NCI-H2171 treated with DMSO at 0.1 percent for 48 hours (cell line): ENCODE data around the gene SWAP70.

Source experiments
- DNase-seq: peaks from one replicate; lab custom pipeline; 2025; lab: John Stamatoyannopoulos, UW

Gene SWAP70

DNA sequence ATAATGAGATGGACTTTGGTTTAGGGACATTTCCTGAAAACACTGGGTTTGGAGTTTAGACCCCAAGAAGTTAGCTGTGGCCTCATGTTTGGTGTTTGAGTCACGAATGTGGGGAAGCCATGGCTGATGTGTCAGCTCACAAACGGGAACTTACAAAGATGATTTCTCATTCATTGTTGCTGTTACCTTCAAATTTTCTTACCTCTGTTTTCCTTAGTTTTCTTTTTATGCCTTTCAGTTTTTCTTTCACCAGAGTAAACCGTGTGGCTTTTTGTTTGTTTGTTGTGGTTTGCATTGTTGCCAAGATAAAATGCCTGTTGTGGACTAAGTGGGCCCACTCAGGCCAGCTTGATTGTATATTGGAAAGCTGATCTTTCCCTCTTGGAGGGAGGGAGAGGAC, 89.1 kb downstream of the SWAP70 start:
- no peak for DNase-seq

- peak; percentile 27 for DNase-seq
These were observed 90.2 kb downstream of the SWAP70 start for GRCh38 chr11:9754010-9754471.

DNA sequence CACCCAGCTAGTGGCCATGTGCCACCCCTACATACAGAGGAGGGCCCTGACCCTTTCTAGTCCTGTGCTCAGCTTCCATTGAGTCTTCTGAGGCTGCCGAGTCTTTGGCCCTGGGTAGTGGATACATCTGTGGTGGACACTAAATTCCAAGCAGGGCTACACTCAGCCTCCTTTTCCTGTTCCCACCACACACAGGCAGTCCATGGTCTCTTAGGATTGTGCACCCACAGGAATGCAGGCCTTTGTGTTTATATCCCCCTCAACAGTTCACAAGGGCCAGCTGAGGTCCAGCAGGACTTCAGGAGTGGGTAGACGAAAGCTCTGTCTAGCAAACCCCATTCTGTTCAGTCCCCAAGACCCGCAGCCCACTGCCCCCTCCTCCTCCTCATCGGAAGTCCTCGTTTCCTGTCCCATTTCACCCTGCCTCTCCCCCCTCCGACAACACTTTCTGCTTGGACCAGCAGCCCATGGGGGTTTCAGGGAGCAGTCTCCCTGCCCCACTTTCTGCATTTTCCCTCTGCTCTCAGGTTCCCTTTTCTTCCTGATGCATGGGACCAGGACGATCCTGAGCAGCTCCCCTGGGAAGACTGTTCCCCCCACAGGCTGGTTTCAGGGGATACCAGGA, 91.8 kb downstream of the SWAP70 start:
- DNase-seq = no peak

GRCh38 chr11:9756461-9756860, 92.6 kb downstream of the SWAP70 start:
- no peak for DNase-seq

- no peak for DNase-seq
These were observed 93.0 kb downstream of the SWAP70 start for GRCh38 chr11:9756878-9757277.

GRCh38 chr11:9757809-9758636, 94.1 kb downstream of the SWAP70 start:
- peak; percentile 40 for DNase-seq

- peak; percentile 45 for DNase-seq
These were observed 95.0 kb downstream of the SWAP70 start for GRCh38 chr11:9758637-9759518.

- DNase-seq = peak; percentile 66
These were observed 95.8 kb downstream of the SWAP70 start for GRCh38 chr11:9759519-9760192.

DNA sequence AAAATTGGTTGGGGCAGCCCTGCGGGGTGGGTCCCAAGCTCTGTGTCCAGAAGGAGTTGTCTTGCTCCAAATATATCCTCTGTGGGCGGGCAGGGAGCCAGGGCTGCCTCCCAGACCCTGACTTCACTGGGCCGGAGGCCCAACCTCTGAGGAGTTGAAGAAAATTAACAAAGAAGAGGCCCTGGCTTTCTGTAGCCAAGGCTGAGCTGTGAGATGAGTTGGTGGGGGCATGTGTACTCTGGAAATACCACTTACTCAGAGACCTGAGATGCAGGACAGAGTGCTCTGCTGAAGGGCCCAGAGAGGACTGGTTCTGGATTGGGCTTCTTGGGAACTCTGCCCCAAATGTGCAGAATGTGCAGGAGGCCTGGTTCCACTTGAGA, 96.3 kb downstream of the SWAP70 start:
- DNase-seq = no peak

DNA sequence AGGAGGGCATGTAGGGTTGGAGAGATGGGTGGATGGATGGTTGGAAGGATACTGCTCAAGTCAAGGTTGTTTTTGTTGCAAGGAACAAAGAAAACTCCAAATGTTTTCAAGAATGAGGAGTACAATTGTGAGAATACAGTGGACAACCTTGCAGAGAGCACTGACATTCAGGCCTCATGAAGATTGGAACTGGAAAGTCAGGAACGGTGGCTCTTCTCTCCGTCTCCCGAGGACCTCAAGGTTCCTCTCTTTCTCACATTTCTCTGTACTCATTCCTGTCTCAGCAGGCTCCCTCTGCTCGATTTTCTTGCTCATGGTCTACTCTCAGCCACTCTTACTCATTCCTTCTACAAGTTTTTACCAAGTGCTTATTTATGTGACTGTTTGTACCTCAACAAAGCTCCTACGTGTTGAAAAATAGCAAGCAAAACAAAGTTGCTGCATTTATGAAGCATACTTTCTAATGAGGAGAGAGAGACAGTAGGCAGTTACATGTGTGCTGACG, 97.6 kb downstream of the SWAP70 start:
- DNase-seq = no peak

DNA sequence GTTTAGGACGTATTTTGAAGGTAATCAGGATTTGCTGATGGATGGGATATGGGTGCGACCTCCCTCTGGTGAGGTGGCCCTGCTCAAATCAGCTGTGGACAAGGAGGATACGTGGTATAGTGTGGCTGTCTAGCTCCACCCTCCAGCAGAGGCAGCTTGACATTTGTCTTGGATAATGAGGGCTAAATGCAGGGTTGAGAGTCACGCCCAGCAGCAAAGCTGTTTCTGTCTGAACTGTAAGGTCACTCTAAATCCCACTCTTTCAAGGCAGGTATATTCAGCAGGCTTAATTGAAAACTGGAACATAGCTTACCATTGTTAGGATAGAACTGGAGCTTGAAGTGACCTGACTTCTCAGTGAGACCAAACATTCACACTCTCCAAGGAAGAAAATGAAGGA, 98.7 kb downstream of the SWAP70 start:
- no peak for DNase-seq

DNA sequence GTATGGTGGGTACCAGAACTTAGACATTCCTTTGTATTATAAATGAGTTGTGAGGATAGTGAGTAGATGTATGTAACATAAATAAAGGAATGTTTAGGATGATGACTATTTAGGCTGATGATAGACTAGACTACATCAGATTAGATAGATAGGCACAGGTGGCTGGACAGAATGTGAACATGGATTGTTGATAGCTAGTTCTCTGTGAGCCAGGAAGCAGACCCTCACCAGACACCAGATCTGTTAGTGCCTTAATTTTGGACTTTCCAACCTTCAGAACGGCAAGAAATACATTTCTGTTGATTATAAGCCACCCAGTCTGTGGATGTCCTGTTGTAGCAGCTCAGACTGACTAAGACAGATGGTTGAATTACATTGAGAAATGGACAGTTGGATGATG, 99.4 kb downstream of the SWAP70 start:
- no peak for DNase-seq

DNA sequence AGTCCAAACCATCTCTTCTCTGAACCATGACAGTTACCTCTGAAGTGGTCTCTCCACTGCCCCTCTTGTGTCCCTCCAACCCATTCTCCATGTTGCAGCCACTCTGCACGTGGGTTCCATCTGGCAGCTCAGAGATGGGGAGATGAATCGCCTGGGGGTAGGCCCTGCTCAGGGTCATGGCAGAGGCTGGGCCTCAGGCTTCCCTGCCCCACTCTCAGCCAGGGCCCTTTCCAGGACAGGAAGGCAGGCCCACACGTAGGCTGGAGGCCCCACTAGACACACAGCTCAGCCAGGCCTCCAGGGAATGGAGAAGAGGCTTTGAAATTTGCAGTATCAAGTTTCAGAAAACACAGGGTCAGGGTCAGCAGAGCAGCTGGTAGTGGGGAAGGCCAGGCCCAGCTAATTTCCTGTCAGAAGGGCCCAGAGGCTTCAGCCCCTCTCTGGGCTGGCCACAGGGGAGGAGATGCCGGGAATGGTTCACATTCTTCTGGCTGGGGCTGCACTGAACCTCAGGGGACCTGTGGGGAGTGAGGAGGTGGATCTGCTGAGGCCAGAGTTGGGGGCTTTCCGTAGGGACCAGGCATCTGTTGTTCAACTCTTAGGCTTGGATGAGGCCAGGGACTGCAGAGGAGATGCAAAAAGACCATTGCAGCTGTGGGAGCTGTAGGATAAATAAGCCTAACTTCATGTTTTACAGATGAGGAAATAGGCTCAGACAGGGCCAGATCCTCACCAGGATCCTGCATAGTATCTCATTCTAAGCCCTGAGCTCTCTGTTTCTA, 101.6 kb downstream of the SWAP70 start:
- DNase-seq = no peak

GRCh38 chr11:9769621-9770020, 105.7 kb downstream of the SWAP70 start:
- no peak for DNase-seq

- DNase-seq = no peak
These were observed 107.2 kb downstream of the SWAP70 start for GRCh38 chr11:9771071-9771511.

- DNase-seq = no peak
These were observed 108.3 kb downstream of the SWAP70 start for GRCh38 chr11:9772218-9772617.

DNA sequence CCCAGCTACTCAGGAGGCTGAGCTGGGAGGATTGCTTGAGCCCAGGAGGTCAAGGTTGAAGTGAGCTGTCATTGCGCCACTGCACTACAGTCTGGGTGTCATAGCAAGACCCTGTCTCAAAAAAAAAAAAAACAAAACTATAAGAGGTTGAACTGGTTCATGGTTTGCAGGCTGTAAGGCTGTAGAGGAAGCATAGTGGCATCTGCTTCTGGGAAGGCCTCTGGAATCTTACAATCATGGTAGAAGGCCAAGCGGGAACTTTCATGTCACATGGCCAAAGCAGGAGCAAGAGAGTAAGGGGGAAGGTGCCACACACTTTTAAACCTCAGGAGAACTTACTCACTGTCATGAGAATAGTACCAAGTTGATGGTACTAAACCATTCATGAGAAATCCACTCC, 109.6 kb downstream of the SWAP70 start:
- DNase-seq = no peak

DNA sequence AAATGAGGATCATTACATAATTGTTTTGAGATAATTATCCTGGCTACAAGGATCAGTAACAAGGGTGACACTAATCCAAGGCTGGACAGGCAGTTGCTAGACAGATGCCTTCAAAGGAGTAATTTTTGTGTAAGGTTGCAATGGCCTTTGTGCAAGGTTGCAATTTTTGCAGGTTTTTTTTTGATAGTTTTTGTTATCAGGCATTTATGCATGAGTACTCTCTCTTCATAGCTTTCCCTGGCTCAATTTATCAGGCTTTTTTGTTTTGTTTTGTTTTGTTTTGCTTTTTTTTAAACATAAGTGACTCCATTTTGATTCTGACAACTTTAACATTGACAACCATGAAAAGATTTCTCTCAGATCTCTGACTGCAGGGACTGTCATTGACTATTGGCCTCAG, 110.2 kb downstream of the SWAP70 start:
- no peak for DNase-seq

- no peak for DNase-seq
These were observed 110.9 kb downstream of the SWAP70 start for GRCh38 chr11:9774591-9775397.

DNA sequence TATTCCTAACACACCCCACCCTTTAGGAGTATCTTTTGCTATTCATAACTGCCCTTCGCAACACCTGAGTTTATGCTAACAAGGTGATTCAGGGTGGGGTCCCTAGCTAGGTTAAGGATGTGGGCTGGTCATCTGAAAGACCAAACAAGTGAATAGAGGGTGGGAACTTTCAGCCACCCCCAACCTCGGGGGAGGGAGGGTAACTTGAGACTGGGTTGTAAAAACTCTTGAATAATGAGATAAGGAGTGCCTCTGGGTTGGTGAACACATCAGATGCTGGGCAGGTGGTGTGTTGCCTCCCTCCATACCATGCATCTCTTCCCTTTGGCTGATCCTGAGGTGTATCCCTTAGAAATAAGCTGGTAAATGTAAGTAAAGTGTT, 111.5 kb downstream of the SWAP70 start:
- DNase-seq = no peak
